ENCODE data around the gene VEGFD. TPM values are rescaled to one million over a fixed set of nuclear protein-coding genes. Genes with fewer than 3 reads are reported as not detected.

Gene VEGFD
- total and polyA plus RNA-seq, 9 of the 15 experiments (the other 6 are each of a cell fraction or from before 2014, with no cell fraction given): 0.03 TPM; not detected in 8

DNA sequence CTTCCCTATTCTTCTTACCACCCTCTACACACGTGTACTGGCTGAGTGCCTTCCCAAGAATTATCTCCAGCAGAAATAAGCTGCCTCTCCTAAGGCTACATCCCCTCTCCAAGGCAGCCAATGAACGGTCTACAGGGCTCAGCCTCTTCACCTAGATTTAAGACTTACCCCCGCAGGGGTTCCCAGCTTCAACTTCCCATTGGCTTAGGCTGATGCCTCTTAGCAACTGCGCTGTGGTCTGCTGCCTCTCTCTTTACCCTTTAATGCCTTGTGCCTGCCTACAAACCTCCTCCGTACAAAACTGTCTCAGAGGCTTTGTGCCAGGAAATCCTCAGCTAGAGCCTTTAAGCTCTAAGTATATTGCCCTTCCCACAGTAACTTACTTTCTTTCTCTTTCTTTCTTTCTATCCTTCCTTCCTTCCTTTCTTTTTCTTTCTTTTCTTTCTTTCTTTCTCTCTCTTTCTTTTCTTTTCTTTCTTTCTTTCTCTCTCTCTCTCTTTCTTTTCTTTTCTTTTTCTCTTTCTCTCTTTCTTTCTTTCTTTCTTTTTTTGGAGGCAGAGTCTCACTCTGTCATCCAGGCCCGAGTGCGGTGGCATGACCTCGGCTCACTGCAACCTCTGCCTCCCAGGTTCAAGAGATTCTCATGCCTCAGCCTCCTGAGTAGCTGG, 33.8 kb downstream of the VEGFD start:
- in situ Hi-C loops (cut with MboI): no loop called here
- H3K27ac ChIP-seq (ENCODE audit: extremely low read depth, low read depth, low read length): no peak overlapping the region
- POLR2A ChIA-PET: interaction anchor here (0.9 kb wide), 1 partner anchor 143 kb away, joined by 3 read pairs; the partner anchor contains the start of gene PIR
- TF ChIP-seq, protein P1, sequence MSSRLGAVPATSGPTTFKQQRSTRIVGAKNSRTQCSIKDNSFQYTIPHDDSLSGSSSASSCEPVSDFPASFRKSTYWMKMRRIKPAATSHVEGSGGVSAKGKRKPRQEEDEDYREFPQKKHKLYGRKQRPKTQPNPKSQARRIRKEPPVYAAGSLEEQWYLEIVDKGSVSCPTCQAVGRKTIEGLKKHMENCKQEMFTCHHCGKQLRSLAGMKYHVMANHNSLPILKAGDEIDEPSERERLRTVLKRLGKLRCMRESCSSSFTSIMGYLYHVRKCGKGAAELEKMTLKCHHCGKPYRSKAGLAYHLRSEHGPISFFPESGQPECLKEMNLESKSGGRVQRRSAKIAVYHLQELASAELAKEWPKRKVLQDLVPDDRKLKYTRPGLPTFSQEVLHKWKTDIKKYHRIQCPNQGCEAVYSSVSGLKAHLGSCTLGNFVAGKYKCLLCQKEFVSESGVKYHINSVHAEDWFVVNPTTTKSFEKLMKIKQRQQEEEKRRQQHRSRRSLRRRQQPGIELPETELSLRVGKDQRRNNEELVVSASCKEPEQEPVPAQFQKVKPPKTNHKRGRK (tag; IDR thresholded peaks at IDR 0.05): peak; percentile 62; the same call in 1 of the 2 replicates
- no peak for TF ChIP-seq HNRNPH1 (optimal IDR thresholded peaks at IDR 0.05; ENCODE audit: low read depth, low read length)
- no peak for TF ChIP-seq MCM7 (IDR thresholded peaks at IDR 0.05)
- H4K20me1 ChIP-seq (replicated peaks; ENCODE audit: control insufficient read depth, insufficient read depth, low read length): no peaks in the 10 kb centered on the region
- BruUV-seq (replicated peaks): no TSS peak
- H3K9ac ChIP-seq (ENCODE audit: insufficient read depth in 1 of 2, low read depth in 2 of 2, low read length in 2 of 2): no peak overlapping the region
- FAIRE-seq (no peak), DNase-seq (ENCODE audit: extremely low read depth in 1 of 4, low spot score in 3 of 4) (peak in 1 of 4 experiments; percentile 8), ATAC-seq (peak; percentile 54)
- no peaks in the 10 kb centered on the region for H3K4me1 ChIP-seq (replicated peaks in 1 of 2; ENCODE audit: control insufficient read depth in 2 of 2, insufficient read depth in 2 of 2, low read length in 2 of 2)
- WGBS (ENCODE audit: insufficient coverage, low coverage, missing lambda C conversion rate): 8% methylated on average over 5 of the region's 8 CpGs
- H3K4me3 ChIP-seq: no peak overlapping the region
- CTCF ChIA-PET (ENCODE audit: low intra/inter-chr PET ratio): interaction anchor here (1.2 to 2.0 kb wide), 2 partner anchors 115 to 118 kb away, joined by 3 to 18 read pairs; no protein-coding TSS in a partner anchor
- no peak overlapping the region for H3K4me2 ChIP-seq (ENCODE audit: insufficient read depth, low read length)
- peaks cover 0 to 2% of the 10 kb centered on the region in 2 experiments; a peak in 2 of 5 replicates for H3K27me3 ChIP-seq (ENCODE audit: control insufficient read depth in 2 of 2, insufficient read depth in 2 of 2, low read length in 2 of 2)
- no peaks in the 10 kb centered on the region for H3K9me3 ChIP-seq (replicated peaks; ENCODE audit: control insufficient read depth, insufficient read depth, low read depth, low read length)
- no peaks in the 10 kb centered on the region for H3K36me3 ChIP-seq (ENCODE audit: control insufficient read depth, insufficient read depth, low read length)
- H2AFZ ChIP-seq (ENCODE audit: low read depth, low read length): no peak overlapping the region
- H3K79me2 ChIP-seq (ENCODE audit: control insufficient read depth, insufficient read depth, low read length): no peaks in the 10 kb centered on the region
- intact Hi-C loops (cut with micrococcal nuclease): no loop called here
- H3K9me1 ChIP-seq (ENCODE audit: control insufficient read depth, insufficient read depth, low read length): no peaks in the 10 kb centered on the region
